ENCODE measurements around the gene C16orf87. TPM values are rescaled to one million over a fixed set of nuclear protein-coding genes. Genes with fewer than 3 reads are reported as not detected.

C16orf87 gene
- total RNA-seq, 3 donors from 2014 or later, result 19.5 to 24.8 (median 22.4) TPM

DNA sequence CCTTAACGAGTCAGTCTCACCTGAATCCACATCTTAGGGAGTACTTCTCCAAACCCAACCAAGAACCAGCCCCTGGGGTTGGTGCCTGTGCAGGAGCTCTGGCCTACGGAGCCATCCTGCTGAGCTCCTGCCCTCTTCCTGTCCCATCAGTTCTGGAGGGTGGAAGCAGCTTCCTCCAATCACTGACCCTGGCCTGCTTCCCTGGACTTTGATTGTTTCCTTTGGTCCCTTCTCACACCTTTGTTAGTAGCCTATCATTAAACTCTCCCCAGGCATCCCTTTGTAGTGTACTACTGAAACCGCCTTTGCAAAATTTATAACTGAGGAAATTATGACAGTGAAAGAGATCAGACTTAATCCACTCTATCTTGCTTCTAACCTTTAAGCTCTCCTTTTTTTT, 21.1 kb upstream of the C16orf87 start:
- DNase-seq (no peak), ATAC-seq (no peak)
- Mint-ChIP-seq H3K27me3 (ENCODE audit: low read depth) (peaks cover 10% of the 10 kb centered on the region), H3K4me1 (ENCODE audit: low read depth) (no peaks in the 10 kb centered on the region), H3K4me3 (no peak overlapping the region), H3K36me3 (ENCODE audit: insufficient read depth) (no peaks in the 10 kb centered on the region), H3K9me3 (no peaks in the 10 kb centered on the region)

DNA sequence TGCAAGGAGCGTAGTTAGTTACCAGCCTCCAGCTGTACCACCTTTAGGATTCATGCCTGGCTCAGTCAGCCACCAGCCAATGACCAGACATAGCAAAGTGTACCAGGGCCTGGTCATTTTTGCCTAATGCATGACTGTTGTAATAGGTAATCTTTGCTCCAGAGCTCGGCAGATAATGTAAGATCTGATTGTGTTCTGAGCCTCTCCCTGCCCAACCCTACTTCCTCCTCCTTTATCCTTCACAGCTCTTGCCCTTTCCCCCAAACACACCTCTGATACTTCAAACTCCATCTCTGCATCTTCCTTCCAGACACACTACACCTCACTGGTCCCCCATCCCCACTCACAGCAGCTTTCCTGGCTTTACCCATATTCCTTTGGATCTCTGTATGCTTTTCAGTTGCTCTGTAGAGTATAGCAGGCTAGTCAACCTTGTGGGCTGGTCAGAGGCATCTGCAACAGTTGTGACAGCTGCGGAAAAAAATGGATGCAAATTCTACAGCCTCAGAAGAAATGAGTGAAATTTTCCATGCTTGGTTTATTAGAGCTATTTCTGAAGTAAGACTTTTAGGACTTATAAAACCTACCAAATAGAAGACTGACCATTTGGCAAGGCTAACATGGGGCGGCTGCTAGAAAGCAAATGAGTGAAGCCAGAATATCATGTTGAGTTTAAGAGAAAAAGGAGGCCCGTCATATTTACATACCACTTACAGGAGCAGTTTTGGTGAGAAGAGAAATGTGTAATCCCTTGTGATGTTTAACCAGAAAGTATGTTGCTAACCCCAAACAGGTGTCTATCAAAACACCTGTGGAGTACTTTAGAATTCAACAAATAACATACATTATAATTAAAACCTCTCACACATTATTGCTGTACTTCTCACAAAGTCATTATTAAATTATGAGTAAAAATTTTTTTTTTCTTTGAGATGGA, 19.9 kb upstream of the C16orf87 start:
- H3K4me3 Mint-ChIP-seq, result no peak overlapping the region
- peaks cover 15% of the 10 kb centered on the region for H3K27me3 Mint-ChIP-seq (ENCODE audit: low read depth)
- no peaks in the 10 kb centered on the region for H3K4me1 Mint-ChIP-seq (ENCODE audit: low read depth)
- ATAC-seq, result no peak
- H3K36me3 Mint-ChIP-seq (ENCODE audit: insufficient read depth), result no peaks in the 10 kb centered on the region
- DNase-seq, result no peak
- H3K9me3 Mint-ChIP-seq, result no peaks in the 10 kb centered on the region

DNA sequence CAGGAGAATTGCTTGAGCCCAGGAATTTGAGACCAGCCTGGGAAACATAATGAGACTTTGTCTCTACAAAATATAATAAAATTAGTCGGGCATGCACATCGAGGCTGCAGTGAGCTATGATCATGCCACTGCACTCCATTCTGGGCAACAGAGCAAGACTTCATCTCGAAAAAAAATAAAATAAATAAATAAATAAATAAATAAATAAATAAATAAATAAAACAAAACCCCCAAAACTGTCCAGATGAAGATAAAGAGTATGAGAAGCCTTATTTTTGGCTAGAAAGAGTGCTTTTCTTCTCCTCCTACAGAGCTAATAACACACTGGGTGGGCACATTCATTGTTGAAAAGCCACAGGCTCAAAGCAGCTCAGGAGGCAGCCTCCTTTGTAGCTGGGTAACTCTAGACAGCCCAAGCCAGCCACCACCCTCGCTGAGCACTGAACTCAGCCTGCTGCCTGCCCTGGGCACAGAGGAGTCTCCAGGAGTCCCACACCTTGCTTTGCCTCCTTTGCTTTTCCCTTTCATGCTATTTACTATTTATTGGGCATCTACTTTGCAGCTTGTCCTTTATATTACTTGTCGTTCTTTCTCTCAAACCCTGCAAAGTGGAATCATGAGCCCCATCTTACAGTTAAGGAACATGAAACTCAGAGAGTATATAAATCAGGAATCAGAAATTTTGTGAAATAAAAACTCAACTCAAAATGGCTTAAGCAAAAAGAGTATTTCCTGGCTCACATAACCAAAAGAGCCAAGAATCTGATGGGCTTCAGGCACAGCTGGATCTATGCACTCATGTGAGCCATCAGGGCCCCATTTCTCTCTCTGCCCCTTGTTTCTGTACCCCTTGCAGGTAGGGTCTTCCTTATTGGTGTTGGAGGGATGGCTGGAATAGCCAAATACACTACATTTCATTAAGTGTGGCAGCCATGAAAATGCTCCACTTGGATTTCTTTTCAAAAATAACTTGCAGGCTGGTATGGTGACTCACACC, 18.1 kb upstream of the C16orf87 start:
- Mint-ChIP-seq H3K27me3 (ENCODE audit: low read depth) (peaks cover 15% of the 10 kb centered on the region), H3K4me3 (no peak overlapping the region), H3K4me1 (ENCODE audit: low read depth) (no peaks in the 10 kb centered on the region), H3K36me3 (ENCODE audit: insufficient read depth) (no peaks in the 10 kb centered on the region), H3K9me3 (no peaks in the 10 kb centered on the region)
- DNase-seq (no peak), ATAC-seq (no peak)

- no peak overlapping the region for H3K4me3 Mint-ChIP-seq
- DNase-seq, result no peak
- no peak for ATAC-seq
- H3K27me3 Mint-ChIP-seq (ENCODE audit: low read depth), result peaks cover 18% of the 10 kb centered on the region
- H3K4me1 Mint-ChIP-seq (ENCODE audit: low read depth), result no peaks in the 10 kb centered on the region
- peaks cover 4% of the 10 kb centered on the region for H3K9me3 Mint-ChIP-seq
- H3K36me3 Mint-ChIP-seq (ENCODE audit: insufficient read depth), result no peaks in the 10 kb centered on the region
Observed at GRCh38 chr16:46845952-46846351, 15.0 kb upstream of the C16orf87 start.

GRCh38 chr16:46844771-46845170, 13.8 kb upstream of the C16orf87 start:
- Mint-ChIP-seq H3K36me3 (ENCODE audit: insufficient read depth) (no peaks in the 10 kb centered on the region), H3K4me3 (no peak overlapping the region), H3K27me3 (ENCODE audit: low read depth) (peaks cover 18% of the 10 kb centered on the region), H3K4me1 (ENCODE audit: low read depth) (no peaks in the 10 kb centered on the region), H3K9me3 (peaks cover 4% of the 10 kb centered on the region)
- no peak for DNase-seq
- ATAC-seq, result no peak

GRCh38 chr16:46843898-46844642, 13.1 kb upstream of the C16orf87 start:
- Mint-ChIP-seq H3K4me3 (no peak overlapping the region), H3K27me3 (ENCODE audit: low read depth) (peaks cover 18% of the 10 kb centered on the region), H3K4me1 (ENCODE audit: low read depth) (no peaks in the 10 kb centered on the region), H3K9me3 (peaks cover 4% of the 10 kb centered on the region), H3K36me3 (ENCODE audit: insufficient read depth) (no peaks in the 10 kb centered on the region)
- ATAC-seq, result peak in 1 of 2 donors; percentile 25
- no peak for DNase-seq

- no peak for DNase-seq
Observed at GRCh38 chr16:46842192-46842895, 11.4 kb upstream of the C16orf87 start.

DNA sequence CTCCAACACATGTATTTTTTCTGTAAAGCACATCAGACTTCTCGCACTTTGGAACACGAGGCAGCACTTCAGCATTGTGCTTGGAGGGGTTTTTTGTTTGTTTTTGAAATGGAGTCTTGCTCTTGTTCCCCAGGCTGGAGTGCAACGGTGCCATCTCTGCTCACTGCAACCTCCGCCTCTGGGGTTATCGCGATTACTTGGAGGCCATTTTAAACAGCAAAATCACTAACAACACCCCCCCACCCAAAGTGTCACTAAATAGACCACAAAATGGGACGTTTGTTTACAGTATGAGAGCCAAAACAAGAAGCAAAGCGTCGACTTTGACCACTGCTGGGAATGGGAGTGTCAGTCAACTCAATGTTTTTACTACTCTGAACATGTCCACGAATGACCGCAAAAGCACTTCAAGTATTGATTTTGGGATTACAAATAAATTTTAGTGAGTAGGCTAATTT, 9.0 kb upstream of the C16orf87 start:
- Mint-ChIP-seq H3K27me3 (ENCODE audit: low read depth) (peaks cover 5% of the 10 kb centered on the region), H3K36me3 (ENCODE audit: insufficient read depth) (no peaks in the 10 kb centered on the region), H3K9me3 (peaks cover 4% of the 10 kb centered on the region), H3K4me1 (ENCODE audit: low read depth) (peaks cover 3% of the 10 kb centered on the region), H3K4me3 (no peak overlapping the region)
- no peak for DNase-seq
- ATAC-seq, result no peak

More at GRCh38 chr16:46842192-46842895, 11.4 kb upstream of the C16orf87 start:
- H3K36me3 Mint-ChIP-seq (ENCODE audit: insufficient read depth), result no peaks in the 10 kb centered on the region
- no peaks in the 10 kb centered on the region for H3K4me1 Mint-ChIP-seq (ENCODE audit: low read depth)
- H3K27me3 Mint-ChIP-seq (ENCODE audit: low read depth), result peaks cover 13% of the 10 kb centered on the region
- H3K4me3 Mint-ChIP-seq, result no peak overlapping the region
- no peak for ATAC-seq
- peaks cover 4% of the 10 kb centered on the region for H3K9me3 Mint-ChIP-seq

DNA sequence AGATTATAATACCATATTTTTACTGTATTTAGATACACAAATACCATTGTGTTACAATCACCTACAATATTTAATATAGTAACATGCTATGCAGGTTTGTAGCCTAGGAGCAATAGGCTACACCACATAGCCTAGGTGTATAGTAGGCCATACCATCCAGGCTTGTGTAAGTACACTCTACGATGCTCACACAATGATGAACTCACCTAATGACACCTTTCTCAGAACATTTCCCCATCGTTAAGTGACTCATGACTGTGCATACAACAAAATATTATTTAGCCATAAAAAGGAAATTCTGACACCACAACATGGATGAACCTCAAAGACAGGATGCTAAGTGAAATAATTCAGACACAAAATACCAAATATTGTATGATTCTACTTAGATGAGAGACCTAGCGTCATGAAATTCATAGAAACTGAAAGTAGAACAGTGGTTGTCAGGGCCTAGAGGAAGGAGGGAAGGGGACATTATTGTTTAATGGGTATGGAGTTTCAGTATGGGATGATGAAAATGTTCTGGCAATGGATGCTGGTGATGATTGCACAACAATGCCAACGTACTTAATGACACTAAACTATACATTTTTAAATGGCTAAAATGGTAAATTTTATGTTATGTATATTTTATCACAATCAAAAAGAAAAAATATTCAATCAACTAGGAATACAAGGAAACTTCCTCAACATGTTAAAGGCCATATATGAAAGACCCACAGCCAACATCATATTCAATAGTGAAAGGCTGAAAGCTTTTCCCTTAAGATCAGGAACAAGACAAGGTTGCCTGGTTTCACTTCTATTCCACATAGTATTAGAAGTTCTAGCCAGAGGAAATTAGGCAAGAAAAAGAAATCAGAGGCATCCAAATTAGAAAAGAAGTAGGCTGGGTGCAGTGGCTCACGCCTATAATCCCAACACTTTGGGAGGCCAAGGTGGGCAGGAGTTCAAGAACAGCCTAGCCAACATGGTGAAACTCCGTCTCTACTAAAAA, 5.9 kb upstream of the C16orf87 start:
- H3K36me3 Mint-ChIP-seq (ENCODE audit: insufficient read depth), result no peaks in the 10 kb centered on the region
- no peaks in the 10 kb centered on the region for H3K27me3 Mint-ChIP-seq (ENCODE audit: low read depth)
- ATAC-seq, result peak; percentile 40 to 59

DNA sequence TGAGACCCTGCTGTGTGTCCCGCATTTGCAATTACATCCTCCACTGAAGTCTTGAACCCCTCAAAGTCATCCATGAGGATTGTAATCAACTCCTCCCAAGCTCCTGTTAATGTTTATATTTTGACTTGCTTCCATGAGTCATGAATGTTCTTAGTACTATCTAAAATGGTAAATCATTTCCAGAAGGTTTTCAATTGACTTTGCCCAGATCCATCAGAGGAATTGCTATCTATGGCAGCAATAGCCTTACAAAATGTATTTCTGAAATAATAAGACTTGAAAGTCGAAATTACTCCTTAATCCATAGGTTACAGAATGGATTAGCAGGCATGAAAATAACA, 2.5 kb upstream of the C16orf87 start:
- peaks cover 3% of the 10 kb centered on the region for H3K9me3 Mint-ChIP-seq
- ATAC-seq (no peak), DNase-seq (no peak)
- H3K4me1 Mint-ChIP-seq (ENCODE audit: low read depth), result peaks cover 22% of the 10 kb centered on the region
- H3K4me3 Mint-ChIP-seq, result no peak overlapping the region
- H3K27me3 Mint-ChIP-seq (ENCODE audit: low read depth), result no peaks in the 10 kb centered on the region
- no peaks in the 10 kb centered on the region for H3K36me3 Mint-ChIP-seq (ENCODE audit: insufficient read depth)

More for the DNA sequence above, 5.9 kb upstream of the C16orf87 start:
- no peaks in the 10 kb centered on the region for H3K9me3 Mint-ChIP-seq
- no peak overlapping the region for H3K4me3 Mint-ChIP-seq
- H3K4me1 Mint-ChIP-seq (ENCODE audit: low read depth), result peaks cover 3% of the 10 kb centered on the region
- DNase-seq, result no peak

DNA sequence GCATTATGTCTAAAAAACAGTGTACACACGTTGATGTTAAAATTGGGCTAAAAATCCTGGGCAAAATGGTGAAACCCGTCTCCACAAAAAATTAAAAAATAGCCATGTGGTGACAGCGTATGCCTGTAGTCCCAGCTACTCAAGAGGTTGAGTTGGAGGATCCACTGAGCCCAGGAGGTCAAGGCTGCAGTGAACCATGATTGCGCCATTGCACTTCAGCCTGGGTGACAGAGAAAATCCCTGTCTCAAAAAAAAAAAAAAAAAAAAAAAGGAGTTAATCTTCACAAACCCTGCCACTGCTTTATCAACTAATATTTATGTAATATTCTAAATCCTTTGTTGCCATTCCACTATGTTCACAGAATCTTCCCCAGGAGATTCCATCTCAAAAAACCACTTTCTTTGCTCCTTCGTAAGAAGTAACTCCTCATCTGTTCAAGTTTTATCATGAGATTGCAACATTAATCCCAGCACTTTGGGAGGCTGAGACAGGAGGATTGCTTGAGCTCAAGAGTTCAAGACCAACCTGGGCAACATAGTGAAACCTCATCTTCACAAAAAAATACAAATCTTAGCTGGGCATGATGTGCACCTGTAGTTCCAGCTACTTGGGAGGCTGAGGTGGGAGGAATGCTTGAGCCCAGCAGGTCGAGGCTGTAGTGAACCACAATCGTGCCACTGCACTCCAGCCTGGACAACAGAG, 1.9 kb upstream of the C16orf87 start:
- H3K27me3 Mint-ChIP-seq (ENCODE audit: low read depth), result no peaks in the 10 kb centered on the region
- H3K4me3 Mint-ChIP-seq, result no peak overlapping the region
- peaks cover 27% of the 10 kb centered on the region for H3K4me1 Mint-ChIP-seq (ENCODE audit: low read depth)
- DNase-seq (no peak), ATAC-seq (no peak)
- H3K36me3 Mint-ChIP-seq (ENCODE audit: insufficient read depth), result no peaks in the 10 kb centered on the region
- H3K9me3 Mint-ChIP-seq, result peaks cover 3% of the 10 kb centered on the region

DNA sequence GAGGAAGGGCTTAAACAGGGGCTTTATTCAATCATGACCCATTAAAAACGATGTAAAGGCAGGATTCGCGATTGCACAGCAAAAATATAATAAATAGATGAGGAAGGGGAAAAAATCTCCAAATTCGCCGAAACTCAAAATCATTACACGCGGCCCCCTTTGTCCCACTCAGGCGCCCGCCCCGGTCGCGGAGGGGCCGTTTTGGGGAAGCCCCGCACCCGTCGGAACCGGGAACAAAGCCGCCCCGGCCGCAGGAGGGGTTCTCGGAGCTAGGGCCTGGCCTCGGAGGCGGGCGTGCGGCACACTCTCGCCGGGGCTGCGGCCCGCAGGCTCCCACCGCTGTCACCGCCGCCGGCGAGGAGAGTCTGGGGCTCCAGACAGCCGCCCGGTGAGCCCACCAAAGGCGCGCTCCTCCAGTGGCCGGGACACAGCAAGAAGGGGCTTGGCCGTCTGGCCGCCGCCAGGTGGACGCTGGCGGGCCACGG, 521 bp downstream of the C16orf87 start:
- Mint-ChIP-seq H3K27me3 (ENCODE audit: low read depth) (no peaks in the 10 kb centered on the region), H3K4me1 (ENCODE audit: low read depth) (peaks cover 35% of the 10 kb centered on the region), H3K9me3 (peaks cover 3% of the 10 kb centered on the region), H3K36me3 (ENCODE audit: insufficient read depth) (peaks cover 3% of the 10 kb centered on the region), H3K4me3 (peak overlapping the region; percentile 99)
- peak; percentile 17 for DNase-seq
- peak; percentile 12 to 17 for ATAC-seq

Data from activated T-cell treated with anti-CD3 and anti-CD28 coated beads, Interleukin-2, amount 50 U/mL, for 4 hours (primary cell).